Liver (tissue), 9 donors: ENCODE results near the gene TXNIP. TPM values are rescaled to one million over a fixed set of nuclear protein-coding genes. Genes with fewer than 3 reads are reported as not detected.
A peak's percentile ranks its signal among the peaks of the same experiment; 100 is the strongest.

Source experiments
- DNase-seq: peaks from one replicate; pipeline ENCODE4 v3.0.0-alpha.2; 2017; ENCODE audit warnings: low spot score
- H3K27ac ChIP-seq, 2 donors: one replicate each; pipeline ENCODE4 v1.7.0; 2013; ENCODE audit warnings: inconsistent platforms in 2 of 2, low read length in 2 of 2, control low read depth in 1 of 2, low read depth in 1 of 2, mild to moderate bottlenecking in 1 of 2
- H3K27me3 ChIP-seq, 4 donors: one replicate each; pipeline versions ENCODE4 v1.6.1 to v1.7.0; 2013; ENCODE audit warnings: low read length in 3 of 4, inconsistent platforms in 1 of 4, mild to moderate bottlenecking in 1 of 4, moderate library complexity in 1 of 4; ENCODE audit not compliant: control insufficient read depth in 4 of 4, insufficient read depth in 4 of 4
- H3K36me3 ChIP-seq, 4 donors: one replicate each; pipeline versions ENCODE4 v1.6.1 to v1.7.0; 2013; ENCODE audit warnings: low read length in 3 of 4, mild to moderate bottlenecking in 3 of 4, low read depth in 1 of 4, moderate library complexity in 1 of 4; ENCODE audit not compliant: control insufficient read depth in 4 of 4, insufficient read depth in 3 of 4
- H3K4me1 ChIP-seq, 4 donors: one replicate each; pipeline versions ENCODE4 v1.6.1 to v1.7.0; 2013; ENCODE audit warnings: low read length in 3 of 4, mild to moderate bottlenecking in 3 of 4, moderate library complexity in 1 of 4; ENCODE audit not compliant: control insufficient read depth in 4 of 4, insufficient read depth in 4 of 4
- H3K4me3 ChIP-seq, 3 donors: one replicate each; pipeline versions ENCODE4 v1.6.1 to v1.7.0; 2013; ENCODE audit warnings: low read length in 3 of 3, control low read depth in 1 of 3, low read depth in 1 of 3, mild to moderate bottlenecking in 1 of 3
- H3K9ac ChIP-seq, 2 donors: one replicate each; pipeline ENCODE4 v1.7.0; 2013; ENCODE audit warnings: low read length in 2 of 2, mild to moderate bottlenecking in 2 of 2, moderate library complexity in 2 of 2, control low read depth in 1 of 2, low read depth in 1 of 2
- H3K9me3 ChIP-seq, 4 donors: one replicate each; pipeline versions ENCODE4 v1.6.1 to v1.7.0; 2013; ENCODE audit warnings: low read length in 3 of 4; ENCODE audit not compliant: control insufficient read depth in 4 of 4
- EGR1 ChIP-seq, 2 donors: IDR thresholded peaks; 2 replicates each; pipeline ENCODE4 v1.6.1; 2016 to 2018; ENCODE audit warnings: antibody characterized with exemption in 2 of 2, low read depth in 2 of 2
- FOXA1 ChIP-seq: IDR thresholded peaks from 2 replicates; pipeline ENCODE4 v1.6.1; 2016; ENCODE audit warnings: antibody characterized with exemption
- FOXA2 ChIP-seq: IDR thresholded peaks from 2 replicates; pipeline ENCODE4 v1.6.1; 2016; ENCODE audit warnings: antibody characterized with exemption
- GABPA ChIP-seq, 2 donors: IDR thresholded peaks in 1 of 2; conservative IDR thresholded peaks in 1 of 2; 2 replicates each; pipeline ENCODE4 v1.6.1; 2016; ENCODE audit warnings: antibody characterized with exemption in 2 of 2, mild to moderate bottlenecking in 1 of 2, moderate library complexity in 1 of 2
- HNF4G ChIP-seq: IDR thresholded peaks from 2 replicates; pipeline ENCODE4 v1.6.1; 2016; ENCODE audit warnings: antibody characterized with exemption
- JUND ChIP-seq, 2 donors: IDR thresholded peaks; 2 replicates each; pipeline ENCODE4 v1.6.1; 2016; ENCODE audit warnings: antibody characterized with exemption in 2 of 2
- RAD21 ChIP-seq, 2 donors: IDR thresholded peaks; 2 replicates each; pipeline ENCODE4 v1.6.1; 2016; ENCODE audit warnings: antibody characterized with exemption in 2 of 2, mild to moderate bottlenecking in 2 of 2
- SP1 ChIP-seq: IDR thresholded peaks from 2 replicates; pipeline ENCODE4 v1.6.1; 2018; ENCODE audit warnings: antibody characterized with exemption, mild to moderate bottlenecking
- TAF1 ChIP-seq: conservative IDR thresholded peaks from 2 replicates; pipeline ENCODE4 v1.6.1; 2016; ENCODE audit warnings: antibody characterized with exemption, mild to moderate bottlenecking
- YY1 ChIP-seq: IDR thresholded peaks from 2 replicates; pipeline ENCODE4 v1.6.1; 2016; ENCODE audit warnings: antibody characterized with exemption, mild to moderate bottlenecking
- WGBS: extraction: QIAGEN DNeasy Blood & Tissue Kit; methylation state at CpG from one replicate; pipeline ENCODE4 v1.1.7; 2013; 5-methylcytosine and 5-hydroxymethylcytosine counted together
- polyA plus RNA-seq, 2 donors: library from polyadenylated mRNA; stranded (reverse) in 1 of 2; unstranded in 1 of 2; fragments of 200-250 nt in 1 of 2; fragments of >200 nt in 1 of 2; fragmentation: Nextera tagmentation in 1 of 2; extraction: Ambion mirVana in 1 of 2; gene quantifications; one replicate each; pipeline versions ENCODE4 v1.2.1 to v1.2.3, GENCODE V29; 2013 to 2015
- total RNA-seq, 2 donors: library from RNA; depleted of rRNA; stranded (reverse); fragments of >200 nt; gene quantifications; one replicate each; pipeline ENCODE4 v1.2.3, GENCODE V29; 2014
- TF ChIP-seq, protein P1 (sequence below): fragments of 150-350 bp; IDR thresholded peaks from 2 replicates; pipeline ENCODE4 v1.5.1; 2017; ENCODE audit warnings: improper control_type of control experiment, low read depth, low read length; ENCODE audit not compliant: missing input control
- TF ChIP-seq, protein P2 (sequence below): IDR thresholded peaks from 2 replicates; pipeline ENCODE4 v1.6.1; 2016; ENCODE audit warnings: antibody characterized with exemption
- TF ChIP-seq, protein P3 (sequence below): IDR thresholded peaks from 2 replicates; pipeline ENCODE4 v1.6.1; 2016; ENCODE audit warnings: antibody characterized with exemption
- TF ChIP-seq, protein P4 (sequence below): IDR thresholded peaks from 2 replicates; pipeline ENCODE4 v1.6.1; 2016; ENCODE audit warnings: antibody characterized with exemption, mild to moderate bottlenecking
- donor health status: healthy.
- donor health status: healthy.
- donor health status: healthy.
- donor health status: healthy.
- donor health status: healthy.

Gene TXNIP
- total and polyA plus RNA-seq, 4 donors = 53.8 to 223 (median 92.0) TPM

DNA sequence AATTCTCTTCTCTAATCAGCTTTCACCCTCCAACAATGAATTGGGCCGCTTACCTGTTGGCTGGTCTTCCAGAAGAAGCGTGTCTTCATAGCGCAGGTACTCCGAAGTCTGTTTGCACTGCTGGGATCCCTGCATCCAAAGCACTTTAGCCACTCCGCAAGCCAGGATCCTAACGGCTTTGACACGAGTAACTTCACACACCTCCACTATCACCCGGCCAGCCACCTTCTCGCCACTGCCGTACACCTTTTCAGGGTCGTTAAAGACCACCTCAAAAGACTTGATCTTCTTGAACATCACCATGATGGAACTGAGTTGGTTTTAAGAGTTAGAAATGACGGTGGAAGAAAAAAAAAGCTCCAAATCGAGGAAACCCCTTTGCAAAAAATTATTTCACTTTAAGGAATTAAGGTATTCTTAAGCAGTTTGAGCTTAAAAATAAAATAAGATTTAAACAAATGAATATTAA, 381 bp downstream of the TXNIP start:
- no peak for TF ChIP-seq FOXA2
- TF ChIP-seq, protein P1, sequence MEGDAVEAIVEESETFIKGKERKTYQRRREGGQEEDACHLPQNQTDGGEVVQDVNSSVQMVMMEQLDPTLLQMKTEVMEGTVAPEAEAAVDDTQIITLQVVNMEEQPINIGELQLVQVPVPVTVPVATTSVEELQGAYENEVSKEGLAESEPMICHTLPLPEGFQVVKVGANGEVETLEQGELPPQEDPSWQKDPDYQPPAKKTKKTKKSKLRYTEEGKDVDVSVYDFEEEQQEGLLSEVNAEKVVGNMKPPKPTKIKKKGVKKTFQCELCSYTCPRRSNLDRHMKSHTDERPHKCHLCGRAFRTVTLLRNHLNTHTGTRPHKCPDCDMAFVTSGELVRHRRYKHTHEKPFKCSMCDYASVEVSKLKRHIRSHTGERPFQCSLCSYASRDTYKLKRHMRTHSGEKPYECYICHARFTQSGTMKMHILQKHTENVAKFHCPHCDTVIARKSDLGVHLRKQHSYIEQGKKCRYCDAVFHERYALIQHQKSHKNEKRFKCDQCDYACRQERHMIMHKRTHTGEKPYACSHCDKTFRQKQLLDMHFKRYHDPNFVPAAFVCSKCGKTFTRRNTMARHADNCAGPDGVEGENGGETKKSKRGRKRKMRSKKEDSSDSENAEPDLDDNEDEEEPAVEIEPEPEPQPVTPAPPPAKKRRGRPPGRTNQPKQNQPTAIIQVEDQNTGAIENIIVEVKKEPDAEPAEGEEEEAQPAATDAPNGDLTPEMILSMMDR = no peak
- no peak for TF ChIP-seq EGR1 (IDR thresholded peaks at IDR 0.05; ENCODE audit: low read depth in 2 of 2)
- TF ChIP-seq, protein P2, sequence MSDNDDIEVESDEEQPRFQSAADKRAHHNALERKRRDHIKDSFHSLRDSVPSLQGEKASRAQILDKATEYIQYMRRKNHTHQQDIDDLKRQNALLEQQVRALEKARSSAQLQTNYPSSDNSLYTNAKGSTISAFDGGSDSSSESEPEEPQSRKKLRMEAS = no peak
- TF ChIP-seq FOXA1 = no peak
- TF ChIP-seq HNF4G = no peak
- TF ChIP-seq GABPA (IDR thresholded peaks at IDR 0.05 in 1 of 2, conservative IDR thresholded peaks at IDR 0.05 in 1 of 2) = no peak
- no peak for TF ChIP-seq JUND (IDR thresholded peaks at IDR 0.05)
- no peak for TF ChIP-seq TAF1
- no peak for TF ChIP-seq RAD21 (IDR thresholded peaks at IDR 0.05)
- no peak for TF ChIP-seq SP1
- TF ChIP-seq, protein P3, sequence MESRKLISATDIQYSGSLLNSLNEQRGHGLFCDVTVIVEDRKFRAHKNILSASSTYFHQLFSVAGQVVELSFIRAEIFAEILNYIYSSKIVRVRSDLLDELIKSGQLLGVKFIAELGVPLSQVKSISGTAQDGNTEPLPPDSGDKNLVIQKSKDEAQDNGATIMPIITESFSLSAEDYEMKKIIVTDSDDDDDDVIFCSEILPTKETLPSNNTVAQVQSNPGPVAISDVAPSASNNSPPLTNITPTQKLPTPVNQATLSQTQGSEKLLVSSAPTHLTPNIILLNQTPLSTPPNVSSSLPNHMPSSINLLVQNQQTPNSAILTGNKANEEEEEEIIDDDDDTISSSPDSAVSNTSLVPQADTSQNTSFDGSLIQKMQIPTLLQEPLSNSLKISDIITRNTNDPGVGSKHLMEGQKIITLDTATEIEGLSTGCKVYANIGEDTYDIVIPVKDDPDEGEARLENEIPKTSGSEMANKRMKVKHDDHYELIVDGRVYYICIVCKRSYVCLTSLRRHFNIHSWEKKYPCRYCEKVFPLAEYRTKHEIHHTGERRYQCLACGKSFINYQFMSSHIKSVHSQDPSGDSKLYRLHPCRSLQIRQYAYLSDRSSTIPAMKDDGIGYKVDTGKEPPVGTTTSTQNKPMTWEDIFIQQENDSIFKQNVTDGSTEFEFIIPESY = no peak
- TF ChIP-seq, protein P4, sequence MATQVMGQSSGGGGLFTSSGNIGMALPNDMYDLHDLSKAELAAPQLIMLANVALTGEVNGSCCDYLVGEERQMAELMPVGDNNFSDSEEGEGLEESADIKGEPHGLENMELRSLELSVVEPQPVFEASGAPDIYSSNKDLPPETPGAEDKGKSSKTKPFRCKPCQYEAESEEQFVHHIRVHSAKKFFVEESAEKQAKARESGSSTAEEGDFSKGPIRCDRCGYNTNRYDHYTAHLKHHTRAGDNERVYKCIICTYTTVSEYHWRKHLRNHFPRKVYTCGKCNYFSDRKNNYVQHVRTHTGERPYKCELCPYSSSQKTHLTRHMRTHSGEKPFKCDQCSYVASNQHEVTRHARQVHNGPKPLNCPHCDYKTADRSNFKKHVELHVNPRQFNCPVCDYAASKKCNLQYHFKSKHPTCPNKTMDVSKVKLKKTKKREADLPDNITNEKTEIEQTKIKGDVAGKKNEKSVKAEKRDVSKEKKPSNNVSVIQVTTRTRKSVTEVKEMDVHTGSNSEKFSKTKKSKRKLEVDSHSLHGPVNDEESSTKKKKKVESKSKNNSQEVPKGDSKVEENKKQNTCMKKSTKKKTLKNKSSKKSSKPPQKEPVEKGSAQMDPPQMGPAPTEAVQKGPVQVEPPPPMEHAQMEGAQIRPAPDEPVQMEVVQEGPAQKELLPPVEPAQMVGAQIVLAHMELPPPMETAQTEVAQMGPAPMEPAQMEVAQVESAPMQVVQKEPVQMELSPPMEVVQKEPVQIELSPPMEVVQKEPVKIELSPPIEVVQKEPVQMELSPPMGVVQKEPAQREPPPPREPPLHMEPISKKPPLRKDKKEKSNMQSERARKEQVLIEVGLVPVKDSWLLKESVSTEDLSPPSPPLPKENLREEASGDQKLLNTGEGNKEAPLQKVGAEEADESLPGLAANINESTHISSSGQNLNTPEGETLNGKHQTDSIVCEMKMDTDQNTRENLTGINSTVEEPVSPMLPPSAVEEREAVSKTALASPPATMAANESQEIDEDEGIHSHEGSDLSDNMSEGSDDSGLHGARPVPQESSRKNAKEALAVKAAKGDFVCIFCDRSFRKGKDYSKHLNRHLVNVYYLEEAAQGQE = no peak
- TF ChIP-seq YY1 = no peak
- 1% methylated on average over 13 of the region's 13 CpGs for WGBS
- H3K4me1 ChIP-seq = peaks cover 10 to 69% (median 46%) of the 10 kb centered on the region in 4 donors

DNA sequence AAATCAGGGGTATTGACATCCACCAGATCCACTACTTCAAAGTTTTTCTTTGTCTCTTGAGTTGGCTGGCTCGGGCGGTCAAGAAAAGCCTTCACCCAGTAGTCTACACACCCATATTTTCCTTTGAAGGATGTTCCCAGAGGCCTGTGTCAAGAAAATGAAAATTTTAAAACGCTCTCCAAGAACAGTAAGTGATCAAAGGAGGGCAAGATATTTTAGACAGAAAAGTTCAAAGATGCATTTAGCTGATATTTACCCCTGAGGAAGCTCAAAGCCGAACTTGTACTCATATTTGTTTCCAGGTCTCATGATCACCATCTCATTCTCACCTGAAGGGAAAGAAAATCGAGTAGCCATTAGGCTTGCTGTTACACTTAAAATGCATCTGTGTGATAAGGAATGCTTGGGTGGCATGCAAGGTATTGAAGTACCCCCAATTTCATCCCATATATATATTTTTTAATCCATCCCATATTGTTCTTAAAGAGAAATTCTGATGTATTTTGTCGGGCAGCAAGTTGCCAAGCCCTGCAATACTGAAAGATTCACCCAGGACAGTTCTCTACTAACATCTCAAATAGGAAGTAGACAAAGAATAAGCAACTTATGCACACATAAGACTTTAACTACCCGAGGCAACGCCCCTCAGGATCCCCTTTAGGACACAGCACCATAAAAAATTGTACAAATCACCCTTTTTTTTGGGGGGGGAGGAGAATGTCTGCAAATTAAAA, 1.1 kb downstream of the TXNIP start:
- TF ChIP-seq, protein P4 = no peak
- peak; percentile 26 for TF ChIP-seq YY1
- TF ChIP-seq TAF1 = no peak
- no peaks in the 10 kb centered on the region for H3K9me3 ChIP-seq
- no peaks in the 10 kb centered on the region for H3K27me3 ChIP-seq
- peak overlapping the region; percentile 63 to 100 (median 86) for H3K4me3 ChIP-seq
- H3K4me1 ChIP-seq = peaks cover 10 to 71% (median 46%) of the 10 kb centered on the region in 4 donors
- WGBS = 16% methylated on average over 8 of the region's 8 CpGs
- H3K36me3 ChIP-seq = peaks cover 6 to 29% (median 20%) of the 10 kb centered on the region in 4 donors
- DNase-seq = no peak
- peak overlapping the region; percentile 86 to 89 for H3K9ac ChIP-seq
- peak overlapping the region; percentile 79 to 95 for H3K27ac ChIP-seq

More for the DNA sequence above, 381 bp downstream of the TXNIP start:
- peak overlapping the region; percentile 63 to 100 (median 86) for H3K4me3 ChIP-seq
- H3K9ac ChIP-seq = peak overlapping the region; percentile 86 to 89
- no peaks in the 10 kb centered on the region for H3K9me3 ChIP-seq
- peak overlapping the region; percentile 79 to 95 for H3K27ac ChIP-seq
- DNase-seq = no peak
- H3K36me3 ChIP-seq = peaks cover 6 to 29% (median 20%) of the 10 kb centered on the region in 4 donors
- H3K27me3 ChIP-seq = no peaks in the 10 kb centered on the region
